Lung microvascular endothelial cell (primary cell): ENCODE data around the gene KLLN. TPM values are rescaled to one million over a fixed set of nuclear protein-coding genes. Genes with fewer than 3 reads are reported as not detected.
"Not testable (repeated sequence)": the region's sequence is repeated elsewhere in the genome, so short reads cannot be mapped to it uniquely, and the experiment has no call there.

ENCODE experiments used
- DNase-seq, 2 donors: peaks; one replicate each; pipeline versions ENCODE4 v3.0.0 to v3.0.0-alpha.2; 2010; ENCODE audit warnings: low read depth in 2 of 2
- total RNA-seq: library from RNA; depleted of rRNA; stranded (reverse); fragments of >200 nt; gene quantifications from 2 replicates; pipeline ENCODE4 v1.2.1, GENCODE V29; 2014

KLLN gene
- total RNA-seq, 1 donor from 2014 or later: 0.20 TPM

- DNase-seq: peak; percentile 45 to 82
Measured at GRCh38 chr10:87842776-87843497, 20.4 kb downstream of the KLLN start.

GRCh38 chr10:87842220-87842641 is 21.1 kb downstream of the KLLN start:
- peak in 1 of 2 donors; percentile 12 for DNase-seq

- no peak for DNase-seq
Measured at GRCh38 chr10:87841186-87841585, 22.1 kb downstream of the KLLN start.

- no peak for DNase-seq
Measured at GRCh38 chr10:87838650-87839049, 24.7 kb downstream of the KLLN start.

- no peak for DNase-seq
Measured at GRCh38 chr10:87837445-87837844, 25.9 kb downstream of the KLLN start.

- DNase-seq: no peak
Measured at GRCh38 chr10:87836098-87836497, 27.2 kb downstream of the KLLN start.

GRCh38 chr10:87829986-87830729 is 33.2 kb downstream of the KLLN start:
- DNase-seq: no peak

- not testable (repeated sequence) for DNase-seq
Measured at GRCh38 chr10:87829051-87829450, 34.3 kb downstream of the KLLN start.

GRCh38 chr10:87827681-87828080 is 35.7 kb downstream of the KLLN start:
- no peak for DNase-seq

GRCh38 chr10:87826653-87827052 is 36.7 kb downstream of the KLLN start:
- DNase-seq: no peak

- DNase-seq: no peak
Measured at GRCh38 chr10:87819289-87819585, 44.1 kb downstream of the KLLN start.

GRCh38 chr10:87818505-87819288 is 44.6 kb downstream of the KLLN start:
- peak in 1 of 2 donors; percentile 50 for DNase-seq

GRCh38 chr10:87817609-87818504 is 45.5 kb downstream of the KLLN start, which contains the start of gene ATAD1:
TSS of gene ATAD1 (minus strand) at chr10:87818226. CDS start at chr10:87814599, 3,627 bp downstream.
- DNase-seq: peak; percentile 74 to 77

- no peak for DNase-seq
Measured at GRCh38 chr10:87816898-87817608, 46.3 kb downstream of the KLLN start.

GRCh38 chr10:87816163-87816897 is 47.0 kb downstream of the KLLN start:
- DNase-seq: no peak

Other genes with a start within 250 kb of the KLLN start
- gene PAPSS2, start 203.7 kb downstream of the KLLN start, total RNA-seq: 54.0 and 140 TPM in 2 replicates
- gene ATAD1, start 45.3 kb downstream of the KLLN start, total RNA-seq: 12.9 and 16.9 TPM in 2 replicates
- gene PTEN, start 92 bp upstream of the KLLN start, total RNA-seq: 60.1 and 87.3 TPM in 2 replicates